Measurements from ENCODE around the gene DAB1. TPM values are rescaled to one million over a fixed set of nuclear protein-coding genes. Genes with fewer than 3 reads are reported as not detected.

The DAB1 gene
- total RNA-seq, 1 donor from 2014 or later = 3.1 TPM

DNA sequence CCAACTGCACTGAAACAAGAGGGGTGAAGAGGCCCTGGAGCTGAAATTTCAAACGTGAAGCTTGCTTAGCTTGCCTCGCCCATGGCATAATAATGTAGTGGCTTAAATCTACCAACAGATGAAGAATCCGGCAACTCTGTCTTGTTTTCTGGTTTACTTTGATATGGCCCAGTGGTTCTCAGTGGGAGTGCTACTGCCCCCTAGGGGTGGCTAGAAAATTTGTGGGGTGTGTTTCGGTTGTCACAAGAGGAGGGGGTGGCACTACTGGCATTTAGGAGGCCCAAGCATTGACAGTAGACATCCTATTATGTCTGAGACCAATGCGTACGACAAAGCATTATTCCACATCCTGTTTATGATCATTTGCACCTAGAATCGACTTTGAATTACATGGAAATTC is 406.1 kb downstream of the DAB1 start:
- TF ChIP-seq, protein P1, sequence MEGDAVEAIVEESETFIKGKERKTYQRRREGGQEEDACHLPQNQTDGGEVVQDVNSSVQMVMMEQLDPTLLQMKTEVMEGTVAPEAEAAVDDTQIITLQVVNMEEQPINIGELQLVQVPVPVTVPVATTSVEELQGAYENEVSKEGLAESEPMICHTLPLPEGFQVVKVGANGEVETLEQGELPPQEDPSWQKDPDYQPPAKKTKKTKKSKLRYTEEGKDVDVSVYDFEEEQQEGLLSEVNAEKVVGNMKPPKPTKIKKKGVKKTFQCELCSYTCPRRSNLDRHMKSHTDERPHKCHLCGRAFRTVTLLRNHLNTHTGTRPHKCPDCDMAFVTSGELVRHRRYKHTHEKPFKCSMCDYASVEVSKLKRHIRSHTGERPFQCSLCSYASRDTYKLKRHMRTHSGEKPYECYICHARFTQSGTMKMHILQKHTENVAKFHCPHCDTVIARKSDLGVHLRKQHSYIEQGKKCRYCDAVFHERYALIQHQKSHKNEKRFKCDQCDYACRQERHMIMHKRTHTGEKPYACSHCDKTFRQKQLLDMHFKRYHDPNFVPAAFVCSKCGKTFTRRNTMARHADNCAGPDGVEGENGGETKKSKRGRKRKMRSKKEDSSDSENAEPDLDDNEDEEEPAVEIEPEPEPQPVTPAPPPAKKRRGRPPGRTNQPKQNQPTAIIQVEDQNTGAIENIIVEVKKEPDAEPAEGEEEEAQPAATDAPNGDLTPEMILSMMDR (IDR thresholded peaks at IDR 0.05; ENCODE audit: partially characterized antibody, unreplicated experiment) = peak; percentile 66
- Mint-ChIP-seq H3K36me3 (ENCODE audit: unreplicated experiment) (no peaks in the 10 kb centered on the region), H3K27me3 (ENCODE audit: unreplicated experiment) (peaks cover 9% of the 10 kb centered on the region), H3K9me3 (ENCODE audit: unreplicated experiment) (peaks cover 5% of the 10 kb centered on the region), H3K4me1 (ENCODE audit: low read depth, unreplicated experiment) (peaks cover 20% of the 10 kb centered on the region), H3K4me3 (ENCODE audit: unreplicated experiment) (no peak overlapping the region), H3K27ac (ENCODE audit: unreplicated experiment) (peak overlapping the region; percentile 75)
- DNase-seq = peak; percentile 36

DNA sequence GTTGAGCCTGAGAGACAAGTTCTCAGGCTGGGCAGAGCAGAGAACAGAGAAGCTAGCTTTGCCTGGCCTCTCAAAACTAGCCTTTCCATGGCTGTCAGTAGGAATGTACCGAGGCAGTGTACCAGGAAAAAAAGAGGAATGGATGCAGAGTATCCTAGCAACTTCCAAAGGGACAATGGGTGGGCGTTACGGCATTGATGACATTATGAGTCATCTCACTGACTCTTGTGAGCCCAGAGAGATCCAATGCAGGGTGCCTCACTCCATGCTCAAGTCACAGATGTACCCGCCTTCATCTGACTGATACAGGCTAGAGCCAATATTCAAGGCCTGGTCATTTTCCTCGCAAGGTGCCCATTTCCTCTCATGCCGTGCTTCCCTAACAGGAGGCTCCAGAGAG is 406.7 kb downstream of the DAB1 start:
- no peak for DNase-seq
- peak overlapping the region; percentile 75 for H3K27ac Mint-ChIP-seq (ENCODE audit: unreplicated experiment)
- H3K4me3 Mint-ChIP-seq (ENCODE audit: unreplicated experiment) = no peak overlapping the region

DNA sequence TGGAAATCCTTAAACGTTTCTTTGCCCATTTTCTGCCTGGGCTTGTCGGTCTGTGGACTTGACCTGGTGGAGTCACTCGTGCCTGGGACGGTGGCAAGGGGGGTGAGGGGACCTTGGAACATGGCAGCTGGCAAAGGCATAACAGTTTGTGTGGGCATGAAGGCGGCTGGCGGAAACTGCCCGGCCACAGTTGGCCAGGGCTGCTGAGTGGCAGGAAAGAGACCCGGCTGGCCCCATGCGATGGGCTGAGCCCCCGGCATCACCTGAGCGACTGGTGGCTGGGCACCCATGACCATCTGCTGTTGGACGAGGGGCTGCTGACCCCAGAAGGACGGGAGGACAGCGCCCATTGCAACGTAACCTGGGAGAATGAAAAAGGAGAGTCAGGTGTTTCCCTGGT is 408.8 kb downstream of the DAB1 start:
- H3K4me1 Mint-ChIP-seq (ENCODE audit: low read depth, unreplicated experiment) = peaks cover 20% of the 10 kb centered on the region
- no peak overlapping the region for H3K4me3 Mint-ChIP-seq (ENCODE audit: unreplicated experiment)

More for the DNA sequence above, 406.7 kb downstream of the DAB1 start:
- Mint-ChIP-seq H3K27me3 (ENCODE audit: unreplicated experiment) (peaks cover 9% of the 10 kb centered on the region), H3K36me3 (ENCODE audit: unreplicated experiment) (no peaks in the 10 kb centered on the region), H3K9me3 (ENCODE audit: unreplicated experiment) (peaks cover 5% of the 10 kb centered on the region), H3K4me1 (ENCODE audit: low read depth, unreplicated experiment) (peaks cover 20% of the 10 kb centered on the region)
- TF ChIP-seq, protein P1 (IDR thresholded peaks at IDR 0.05; ENCODE audit: partially characterized antibody, unreplicated experiment) = no peak

DNA sequence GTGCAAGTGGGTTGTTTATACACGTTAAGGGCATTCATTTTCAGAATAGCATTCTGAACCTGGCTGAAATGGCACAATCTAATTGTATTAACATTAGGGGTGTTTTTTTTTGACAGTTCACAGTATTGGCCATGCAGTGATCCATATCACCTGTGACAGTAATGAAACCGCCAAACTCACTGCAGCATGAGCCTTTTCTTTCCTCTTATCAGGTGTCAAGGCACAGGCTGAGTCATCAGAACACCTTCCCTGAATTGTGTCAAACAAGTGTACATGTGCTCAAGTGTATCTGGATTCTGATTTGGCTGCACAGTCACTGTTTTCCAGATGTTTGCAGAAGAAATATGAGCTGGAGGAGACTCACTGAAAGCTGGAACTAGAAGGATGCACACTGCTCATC is 410.3 kb downstream of the DAB1 start:
- Mint-ChIP-seq H3K4me1 (ENCODE audit: low read depth, unreplicated experiment) (peaks cover 6% of the 10 kb centered on the region), H3K36me3 (ENCODE audit: unreplicated experiment) (no peaks in the 10 kb centered on the region), H3K9me3 (ENCODE audit: unreplicated experiment) (no peaks in the 10 kb centered on the region), H3K27me3 (ENCODE audit: unreplicated experiment) (peaks cover 2% of the 10 kb centered on the region), H3K27ac (ENCODE audit: unreplicated experiment) (no peak overlapping the region), H3K4me3 (ENCODE audit: unreplicated experiment) (no peak overlapping the region)
- DNase-seq = no peak
- TF ChIP-seq, protein P1 (IDR thresholded peaks at IDR 0.05; ENCODE audit: partially characterized antibody, unreplicated experiment) = no peak

More for the DNA sequence above, 408.8 kb downstream of the DAB1 start:
- peaks cover 9% of the 10 kb centered on the region for H3K27me3 Mint-ChIP-seq (ENCODE audit: unreplicated experiment)
- H3K36me3 Mint-ChIP-seq (ENCODE audit: unreplicated experiment) = no peaks in the 10 kb centered on the region
- peaks cover 5% of the 10 kb centered on the region for H3K9me3 Mint-ChIP-seq (ENCODE audit: unreplicated experiment)
- TF ChIP-seq, protein P1 (IDR thresholded peaks at IDR 0.05; ENCODE audit: partially characterized antibody, unreplicated experiment) = no peak
- DNase-seq = no peak
- H3K27ac Mint-ChIP-seq (ENCODE audit: unreplicated experiment) = no peak overlapping the region

DNA sequence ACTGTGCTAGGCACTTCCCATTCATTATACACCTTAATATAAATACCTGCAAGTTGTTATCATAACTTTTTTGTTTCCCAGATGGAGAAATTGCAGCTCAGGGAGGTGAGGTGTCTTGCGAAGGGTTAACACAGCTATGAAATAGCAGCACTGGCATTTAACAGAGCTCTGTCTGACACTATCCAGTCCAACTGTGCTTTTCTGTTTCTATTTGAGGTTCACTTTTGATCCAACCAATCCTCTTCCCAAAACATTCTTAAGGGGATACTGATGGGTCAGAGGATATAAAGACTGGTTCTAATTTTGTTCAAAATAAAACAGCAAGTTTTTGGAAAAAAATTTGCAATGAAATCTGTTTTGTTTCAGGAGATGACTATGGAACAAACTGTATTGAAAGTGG is 411.5 kb downstream of the DAB1 start:
- DNase-seq = no peak
- no peaks in the 10 kb centered on the region for H3K27me3 Mint-ChIP-seq (ENCODE audit: unreplicated experiment)

More for the DNA sequence above, 411.5 kb downstream of the DAB1 start:
- TF ChIP-seq, protein P1 (IDR thresholded peaks at IDR 0.05; ENCODE audit: partially characterized antibody, unreplicated experiment) = no peak
- peaks cover 4% of the 10 kb centered on the region for H3K4me1 Mint-ChIP-seq (ENCODE audit: low read depth, unreplicated experiment)
- H3K27ac Mint-ChIP-seq (ENCODE audit: unreplicated experiment) = no peak overlapping the region
- no peaks in the 10 kb centered on the region for H3K36me3 Mint-ChIP-seq (ENCODE audit: unreplicated experiment)
- no peaks in the 10 kb centered on the region for H3K9me3 Mint-ChIP-seq (ENCODE audit: unreplicated experiment)
- no peak overlapping the region for H3K4me3 Mint-ChIP-seq (ENCODE audit: unreplicated experiment)

All from glutamatergic neuron (in vitro differentiated cells).